ENCODE results near the gene TBPL2.
"Not testable (repeated sequence)": the region's sequence is repeated elsewhere in the genome, so short reads cannot be mapped to it uniquely, and the experiment has no call there.

The TBPL2 gene

GRCh38 chr14:55441286-55441685, 870 bp upstream of the TBPL2 start:
- no peak for DNase-seq (ENCODE audit: low read depth, low spot score)

- DNase-seq (ENCODE audit: low read depth, low spot score) = peak; percentile 30
Observed at GRCh38 chr14:55438066-55438683, 2.2 kb downstream of the TBPL2 start.

DNA sequence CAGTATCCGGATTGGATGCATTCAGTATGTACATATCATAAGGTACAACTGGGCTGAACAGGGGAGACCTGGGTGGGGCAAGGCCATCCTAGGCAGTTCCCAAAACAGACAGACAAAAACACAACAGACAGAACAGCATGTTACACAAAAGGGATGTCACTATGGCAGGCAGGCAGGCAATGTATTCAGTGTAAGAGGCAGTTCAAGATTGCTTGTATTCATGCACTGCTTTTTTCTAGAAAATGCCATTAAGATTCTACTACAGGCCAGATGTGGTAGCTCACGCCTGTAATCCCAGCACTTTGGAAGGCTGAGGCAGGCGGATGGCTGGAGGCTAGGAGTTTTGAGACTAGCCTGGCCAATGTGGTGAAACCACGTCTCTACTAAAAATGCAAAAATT, 3.5 kb downstream of the TBPL2 start:
- DNase-seq (ENCODE audit: low read depth, low spot score) = no peak

- DNase-seq (ENCODE audit: low read depth, low spot score) = no peak
Observed at GRCh38 chr14:55436519-55436918, 3.9 kb downstream of the TBPL2 start.

GRCh38 chr14:55434805-55435174, 5.6 kb downstream of the TBPL2 start:
- DNase-seq (ENCODE audit: low read depth, low spot score) = no peak

GRCh38 chr14:55433880-55434804, 6.3 kb downstream of the TBPL2 start:
- no peak for DNase-seq (ENCODE audit: low read depth, low spot score)

DNA sequence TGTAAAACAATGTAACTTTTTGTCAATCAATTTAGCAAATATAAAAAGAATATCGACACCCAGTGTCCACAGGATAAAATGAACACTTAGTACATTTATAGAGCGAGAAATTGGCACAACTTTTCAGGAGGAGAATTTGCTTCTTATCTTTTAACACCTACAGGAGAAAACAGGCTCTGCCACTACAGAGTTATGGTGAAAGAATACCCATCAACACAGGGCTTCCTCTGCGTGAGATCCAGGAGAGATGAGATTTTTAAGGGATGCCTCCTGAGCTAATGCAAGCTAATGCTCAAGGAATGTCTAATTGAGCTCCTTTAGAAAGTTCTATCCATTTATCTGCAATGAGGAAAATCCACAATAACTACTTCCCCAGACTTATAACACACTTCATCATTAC, 7.8 kb downstream of the TBPL2 start:
- no peak for DNase-seq (ENCODE audit: low read depth, low spot score)

- peak; percentile 44 for DNase-seq (ENCODE audit: low read depth, low spot score)
Observed at GRCh38 chr14:55430024-55430690, 10.3 kb downstream of the TBPL2 start.

GRCh38 chr14:55427439-55427838, 13.0 kb downstream of the TBPL2 start:
- peak; percentile 31 for DNase-seq (ENCODE audit: low read depth, low spot score)

DNA sequence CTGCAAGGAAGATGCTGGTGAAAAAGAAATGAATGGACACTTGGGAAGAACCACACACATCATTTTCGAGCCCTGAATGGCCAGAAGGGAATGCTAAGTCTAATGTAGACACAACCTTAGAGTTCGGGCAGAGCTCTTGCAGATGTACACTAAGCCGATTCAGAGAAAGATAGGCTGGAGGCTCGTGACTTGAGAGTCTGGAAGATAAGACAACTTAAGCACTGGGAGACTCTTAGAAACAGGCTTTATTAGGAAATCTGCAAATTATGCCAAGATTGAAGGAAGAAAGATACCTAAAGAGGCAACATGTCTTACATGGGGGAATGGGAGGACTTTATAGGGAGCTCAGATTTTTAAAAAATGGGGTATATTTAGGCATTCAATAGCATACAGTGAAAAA, 13.5 kb downstream of the TBPL2 start:
- DNase-seq (ENCODE audit: low read depth, low spot score) = no peak

GRCh38 chr14:55425091-55425490, 15.3 kb downstream of the TBPL2 start:
- DNase-seq (ENCODE audit: low read depth, low spot score) = no peak

DNA sequence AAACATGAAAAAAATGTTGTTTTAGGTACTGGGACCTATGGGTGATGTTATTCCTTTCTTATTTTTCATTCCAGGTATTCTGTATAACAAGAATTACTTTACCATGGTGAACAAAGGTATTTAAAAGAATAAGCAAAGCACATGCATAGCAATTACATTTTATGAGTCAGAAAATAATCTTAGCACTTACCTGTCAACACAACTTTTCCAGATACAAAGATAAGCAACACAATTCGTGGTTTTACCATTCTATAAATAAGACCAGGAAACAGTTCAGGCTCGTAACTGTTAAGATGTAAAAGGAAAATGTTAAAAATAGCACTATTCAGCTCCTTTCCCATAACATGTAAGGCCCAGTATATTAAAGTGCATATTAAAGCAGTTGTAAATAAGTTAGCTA, 16.4 kb downstream of the TBPL2 start:
- no peak for DNase-seq (ENCODE audit: low read depth, low spot score)

- not testable (repeated sequence) for DNase-seq (ENCODE audit: low read depth, low spot score)
Observed at GRCh38 chr14:55422338-55422737, 18.1 kb downstream of the TBPL2 start.

GRCh38 chr14:55419663-55420062, 20.8 kb downstream of the TBPL2 start:
- DNase-seq (ENCODE audit: low read depth, low spot score) = no peak

GRCh38 chr14:55418411-55418810, 22.0 kb downstream of the TBPL2 start:
- DNase-seq (ENCODE audit: low read depth, low spot score) = no peak

- DNase-seq (ENCODE audit: low read depth, low spot score) = no peak
Observed at GRCh38 chr14:55417955-55418354, 22.5 kb downstream of the TBPL2 start.

DNA sequence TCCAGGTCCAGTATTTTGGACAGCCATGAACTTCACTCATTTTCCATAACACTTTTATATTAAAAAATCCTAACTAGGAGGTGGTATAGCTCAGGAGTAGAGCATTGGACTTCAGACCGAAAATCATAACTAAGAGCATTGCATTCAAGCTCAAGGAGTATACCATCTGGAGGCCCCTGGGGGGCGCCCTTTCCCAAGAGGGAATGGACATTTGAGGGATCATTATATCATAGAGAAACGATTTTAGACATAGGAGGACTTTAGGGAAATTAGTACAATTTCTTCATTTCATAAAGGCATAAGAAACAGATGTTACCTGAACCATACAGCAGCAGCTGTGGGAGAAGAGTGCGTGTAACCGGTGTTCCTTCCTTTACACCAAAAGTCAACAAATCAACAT, 23.6 kb downstream of the TBPL2 start:
- no peak for DNase-seq (ENCODE audit: low read depth, low spot score)

DNA sequence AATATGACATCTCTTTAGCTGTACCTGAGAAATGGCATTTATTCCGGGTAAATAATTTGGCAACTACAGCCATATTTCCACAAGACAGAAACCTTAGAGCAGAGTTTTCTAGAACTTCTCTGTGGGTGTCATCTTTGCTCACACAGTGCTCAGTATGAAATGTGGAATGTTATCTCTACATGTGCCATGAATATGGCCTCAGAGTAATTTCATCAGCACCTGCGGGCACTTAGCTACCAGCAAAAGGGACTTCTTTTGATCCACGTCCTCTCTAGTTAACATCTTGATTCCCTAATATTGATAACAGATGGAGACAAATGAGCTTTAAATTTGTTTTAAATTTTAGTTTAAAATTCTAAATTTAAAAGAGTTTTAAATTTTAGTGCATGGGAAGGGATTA, 25.9 kb downstream of the TBPL2 start:
- DNase-seq (ENCODE audit: low read depth, low spot score) = no peak

DNA sequence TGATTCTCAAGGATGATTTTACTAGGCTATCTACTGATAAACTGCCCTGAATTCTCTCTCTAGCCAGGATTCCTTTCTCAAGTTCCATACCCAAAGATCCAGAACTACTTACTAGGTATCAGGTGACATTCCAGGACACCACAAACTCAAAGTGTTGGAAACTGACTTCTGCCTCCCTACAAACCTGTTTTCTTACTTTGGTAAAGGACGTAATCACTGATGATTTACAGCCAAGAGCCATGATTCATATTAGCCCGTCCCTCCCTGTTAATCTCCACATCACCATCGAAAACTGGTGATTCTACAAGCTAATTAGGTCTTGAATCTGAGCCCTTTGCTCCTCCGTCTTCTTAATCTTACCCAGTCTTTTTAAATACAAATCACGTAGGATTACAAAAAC, 27.7 kb downstream of the TBPL2 start:
- DNase-seq (ENCODE audit: low read depth, low spot score) = no peak

GRCh38 chr14:55411426-55412389, 28.7 kb downstream of the TBPL2 start, which contains the start of gene ATG14:
TSS of gene ATG14 (minus strand) at chr14:55411830. CDS start at chr14:55411822, 8 bp downstream.
- DNase-seq (ENCODE audit: low read depth, low spot score) = peak; percentile 92

DNA sequence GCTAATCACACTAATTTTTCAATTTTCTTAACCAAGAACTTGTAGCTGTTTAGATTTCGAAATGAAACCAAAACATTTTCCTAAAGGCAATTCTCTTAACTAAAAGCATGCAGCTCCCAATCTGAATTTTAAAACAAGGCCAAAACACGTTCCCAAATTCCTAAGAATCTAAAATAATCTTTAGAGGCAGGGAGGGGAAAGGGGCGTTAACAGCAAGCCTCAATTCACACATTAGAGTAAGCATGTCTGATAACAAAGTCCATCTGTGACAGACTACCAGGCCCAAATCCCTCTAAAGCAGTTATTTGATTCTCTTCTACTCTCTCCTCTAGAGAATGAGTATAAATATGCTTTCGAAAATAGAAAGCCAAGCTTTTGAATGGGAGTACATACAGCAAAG, 29.5 kb downstream of the TBPL2 start:
- no peak for DNase-seq (ENCODE audit: low read depth, low spot score)

All from ELF-1 (cell line).